Endothelial cell of umbilical vein (primary cell): ENCODE data around the gene ITIH6. TPM values are rescaled to one million over a fixed set of nuclear protein-coding genes. Genes with fewer than 3 reads are reported as not detected.

Experiments
- BruUV-seq: library from RNA; stranded (reverse); fragments of 400-500 nt; replicated peaks from 2 replicates; lab custom pipeline; 2021; lab: Mats Ljungman, UMichigan
- CTCF ChIA-PET: fragments of 300-600, 350-600 bp; sonication (Branson Sonifier 250); formaldehyde crosslinking; loops from one replicate; lab custom pipeline; 2021; ENCODE audit warnings: antibody characterized with exemption, inconsistent platforms; lab: Charles Lee
- POLR2A ChIA-PET: fragments of 300-600, 350-600 bp; sonication (Branson Sonifier 250); formaldehyde crosslinking; loops from one replicate; lab custom pipeline; 2021; ENCODE audit warnings: antibody characterized with exemption, inconsistent platforms; lab: Charles Lee
- DNase-seq: peaks from one replicate; pipeline ENCODE4 v3.0.0-alpha.2; 2011; ENCODE audit warnings: low read depth, low spot score
- FAIRE-seq: peaks from 2 replicates; lab custom pipeline; 2011; peaks lifted over from hg19 to GRCh38; lab: Jason Lieb, UNC
- H2AFZ ChIP-seq: 2 replicates; pipeline ENCODE4 v1.6.0; 2012; ENCODE audit warnings: low read depth, low read length, control low read depth, inconsistent platforms
- H3K27ac ChIP-seq: 2 replicates; pipeline ENCODE4 v1.5.1; 2011; ENCODE audit warnings: low read depth, mild to moderate bottlenecking, control low read depth, low read length, moderate library complexity; ENCODE audit not compliant: insufficient read depth
- H3K27me3 ChIP-seq, 2 experiments: 2 replicates each; pipeline versions ENCODE4 v1.6.0 to v1.6.1; 2011; ENCODE audit warnings: low read length in 2 of 2, mixed read lengths in 1 of 2; ENCODE audit not compliant: control insufficient read depth in 2 of 2, insufficient read depth in 2 of 2
- H3K36me3 ChIP-seq, 2 experiments: 2 replicates in 1 of 2; 3 replicates in 1 of 2; pipeline ENCODE4 v1.5.1; 2011; ENCODE audit warnings: low read length in 2 of 2, mild to moderate bottlenecking in 1 of 2, moderate library complexity in 1 of 2; ENCODE audit not compliant: control insufficient read depth in 2 of 2, insufficient read depth in 2 of 2; ENCODE audit errors: extremely low read depth in 1 of 2
- H3K4me1 ChIP-seq: 3 replicates; pipeline ENCODE4 v1.5.1; 2011; ENCODE audit warnings: mild to moderate bottlenecking, low read length; ENCODE audit not compliant: control insufficient read depth, insufficient read depth; ENCODE audit errors: extremely low read depth
- H3K4me2 ChIP-seq: 2 replicates; pipeline ENCODE4 v1.6.1; 2011; ENCODE audit warnings: low read length, control low read depth, mixed read lengths; ENCODE audit not compliant: insufficient read depth
- H3K4me3 ChIP-seq, 3 experiments: fragments of 200-600 bp in 1 of 3; sonication (generic), shearing (Covaris generic) in 1 of 3; replicated peaks in 1 of 3; 2 replicates each; pipeline ENCODE4 v1.5.1; 2011 to 2016; ENCODE audit warnings: control low read depth in 3 of 3, low read length in 3 of 3, mild to moderate bottlenecking in 2 of 3, inconsistent platforms in 1 of 3, low read depth in 1 of 3, moderate library complexity in 1 of 3; ENCODE audit not compliant: insufficient read depth in 1 of 3
- H3K79me2 ChIP-seq: 2 replicates; pipeline ENCODE4 v1.6.0; 2012; ENCODE audit warnings: low read length, inconsistent platforms; ENCODE audit not compliant: control insufficient read depth, insufficient read depth
- H3K9ac ChIP-seq: replicated peaks from 2 replicates; pipeline ENCODE3; 2011; ENCODE audit warnings: low read length, control low read depth; ENCODE audit not compliant: insufficient read depth; ENCODE audit errors: extremely low read depth
- H3K9me1 ChIP-seq: replicated peaks from 3 replicates; pipeline ENCODE4 v1.6.0; 2011; ENCODE audit warnings: mild to moderate bottlenecking, low read length; ENCODE audit not compliant: control insufficient read depth, insufficient read depth; ENCODE audit errors: extremely low read depth
- H3K9me3 ChIP-seq: replicated peaks from 2 replicates; pipeline ENCODE4 v1.5.1; 2012; ENCODE audit warnings: low read length, inconsistent platforms; ENCODE audit not compliant: control insufficient read depth, insufficient read depth
- H4K20me1 ChIP-seq: replicated peaks from 2 replicates; pipeline ENCODE3; 2011; ENCODE audit warnings: mild to moderate bottlenecking, low read length; ENCODE audit not compliant: control insufficient read depth, insufficient read depth; ENCODE audit errors: extremely low read depth
- EZH2 ChIP-seq: IDR thresholded peaks from 2 replicates; pipeline ENCODE4 v1.6.1; 2012; ENCODE audit warnings: borderline replicate concordance, low read depth, mild to moderate bottlenecking, moderate library complexity, low read length, inconsistent platforms; ENCODE audit not compliant: severe bottlenecking
- FOS ChIP-seq: IDR thresholded peaks from 2 replicates; pipeline ENCODE4 v1.6.1; 2011; ENCODE audit warnings: mild to moderate bottlenecking, low read length, moderate library complexity, borderline replicate concordance; ENCODE audit not compliant: insufficient read depth
- GATA2 ChIP-seq: IDR thresholded peaks from 2 replicates; pipeline ENCODE4 v1.7.0; 2011; ENCODE audit warnings: low read depth, mild to moderate bottlenecking, moderate library complexity, mixed read lengths, low read length; ENCODE audit not compliant: insufficient read length, insufficient read depth
- JUN ChIP-seq: IDR thresholded peaks from 2 replicates; pipeline ENCODE4 v1.6.1; 2011; ENCODE audit warnings: borderline replicate concordance, low read depth; ENCODE audit not compliant: insufficient read length, insufficient read depth
- MYC ChIP-seq: IDR thresholded peaks from one replicate; pipeline ENCODE4 v1.6.1; 2011; ENCODE audit warnings: mild to moderate bottlenecking, low read depth, low read length
- POLR2A ChIP-seq: IDR thresholded peaks from 2 replicates; pipeline ENCODE4 v1.6.1; 2012; ENCODE audit warnings: low read depth, mild to moderate bottlenecking, control low read depth, low read length
- POLR2AphosphoS5 ChIP-seq: IDR thresholded peaks from 2 replicates; pipeline ENCODE4 v1.6.1; 2012; ENCODE audit warnings: low read depth, mild to moderate bottlenecking, control low read depth, low read length, moderate library complexity; ENCODE audit not compliant: insufficient read depth
- dilution Hi-C: fragments of 300-500 bp; cut with MboI; formaldehyde crosslinking; loops from one replicate; pipeline ENCODE4 v1.15.0; 2019; ENCODE audit warnings: low sequenced_read_pairs; ENCODE audit not compliant: extremely low pct_ligation_motif_present
- intact Hi-C: fragments of 100-400 bp; cut with micrococcal nuclease; formaldehyde crosslinking; loops from one replicate; pipeline ENCODE4 v1.10.0; 2022
- polyA plus RNA-seq, 4 experiments: library from polyadenylated mRNA; depleted of rRNA in 3 of 4; stranded (reverse) in 3 of 4; unstranded in 1 of 4; fragments of >200 nt; gene quantifications; 2 replicates each; pipeline versions ENCODE4 v1.2.1 to v1.2.3, GENCODE V29; 2011 to 2012; ENCODE audit warnings: missing spikeins in 1 of 4
- total RNA-seq: library from RNA; stranded (reverse); gene quantifications from 2 replicates; pipeline ENCODE4 v1.2.3, GENCODE V29; 2021
- TF ChIP-seq, protein P1 (sequence below): IDR thresholded peaks from 2 replicates; pipeline ENCODE4 v1.6.1; 2011; ENCODE audit not compliant: insufficient read depth, insufficient read length
- TF ChIP-seq, protein P2 (sequence below), 2 donors: IDR thresholded peaks; 1 replicate in 1 of 2; 2 replicates in 1 of 2; pipeline ENCODE4 v1.5.1; 2011; ENCODE audit warnings: low read length in 2 of 2, mild to moderate bottlenecking in 2 of 2, moderate library complexity in 2 of 2, control low read depth in 1 of 2, inconsistent platforms in 1 of 2, low read depth in 1 of 2; ENCODE audit not compliant: insufficient read depth in 1 of 2; ENCODE audit errors: extremely low read depth in 1 of 2

Gene ITIH6
- total and polyA plus RNA-seq, 2 donors (not counting 3 experiments of a cell fraction or from before 2014, with no cell fraction given) = not detected

- H4K20me1 ChIP-seq = no peaks in the 10 kb centered on the region
- TF ChIP-seq FOS (no peak), MYC (no peak)
- TF ChIP-seq, protein P1, sequence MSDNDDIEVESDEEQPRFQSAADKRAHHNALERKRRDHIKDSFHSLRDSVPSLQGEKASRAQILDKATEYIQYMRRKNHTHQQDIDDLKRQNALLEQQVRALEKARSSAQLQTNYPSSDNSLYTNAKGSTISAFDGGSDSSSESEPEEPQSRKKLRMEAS = no peak
- H2AFZ ChIP-seq = no peak overlapping the region
- no peak overlapping the region for H3K9ac ChIP-seq
- no peak for FAIRE-seq
- H3K27me3 ChIP-seq = no peaks in the 10 kb centered on the region
- H3K4me2 ChIP-seq = no peak overlapping the region
- H3K4me1 ChIP-seq = no peaks in the 10 kb centered on the region
- dilution Hi-C loops (no loop called here), intact Hi-C loops (no loop called here)
- H3K9me1 ChIP-seq = no peaks in the 10 kb centered on the region
- H3K79me2 ChIP-seq = no peaks in the 10 kb centered on the region
- ChIA-PET POLR2A (no interaction called here), CTCF (no interaction called here)
- BruUV-seq = no TSS peak
- no peak overlapping the region for H3K4me3 ChIP-seq
- no peak for DNase-seq
- H3K36me3 ChIP-seq = no peaks in the 10 kb centered on the region
- H3K27ac ChIP-seq = no peak overlapping the region
- H3K9me3 ChIP-seq = no peaks in the 10 kb centered on the region
Measured at GRCh38 chrX:54754854-54755253, 43.2 kb downstream of the ITIH6 start.

GRCh38 chrX:54748626-54749025, 49.4 kb downstream of the ITIH6 start:
- Histone ChIP-seq H3K36me3 (no peaks in the 10 kb centered on the region), H2AFZ (no peak overlapping the region), H3K79me2 (no peaks in the 10 kb centered on the region), H3K9me3 (no peaks in the 10 kb centered on the region), H3K9me1 (no peaks in the 10 kb centered on the region), H3K27me3 (no peaks in the 10 kb centered on the region), H3K4me2 (no peak overlapping the region), H3K4me1 (no peaks in the 10 kb centered on the region), H4K20me1 (no peaks in the 10 kb centered on the region), H3K4me3 (no peak overlapping the region), H3K9ac (no peak overlapping the region), H3K27ac (no peak overlapping the region)
- POLR2A ChIA-PET = no interaction called here
- dilution Hi-C loops = no loop called here
- CTCF ChIA-PET = no interaction called here
- intact Hi-C loops = no loop called here
- no peak for DNase-seq
- TF ChIP-seq, protein P2, sequence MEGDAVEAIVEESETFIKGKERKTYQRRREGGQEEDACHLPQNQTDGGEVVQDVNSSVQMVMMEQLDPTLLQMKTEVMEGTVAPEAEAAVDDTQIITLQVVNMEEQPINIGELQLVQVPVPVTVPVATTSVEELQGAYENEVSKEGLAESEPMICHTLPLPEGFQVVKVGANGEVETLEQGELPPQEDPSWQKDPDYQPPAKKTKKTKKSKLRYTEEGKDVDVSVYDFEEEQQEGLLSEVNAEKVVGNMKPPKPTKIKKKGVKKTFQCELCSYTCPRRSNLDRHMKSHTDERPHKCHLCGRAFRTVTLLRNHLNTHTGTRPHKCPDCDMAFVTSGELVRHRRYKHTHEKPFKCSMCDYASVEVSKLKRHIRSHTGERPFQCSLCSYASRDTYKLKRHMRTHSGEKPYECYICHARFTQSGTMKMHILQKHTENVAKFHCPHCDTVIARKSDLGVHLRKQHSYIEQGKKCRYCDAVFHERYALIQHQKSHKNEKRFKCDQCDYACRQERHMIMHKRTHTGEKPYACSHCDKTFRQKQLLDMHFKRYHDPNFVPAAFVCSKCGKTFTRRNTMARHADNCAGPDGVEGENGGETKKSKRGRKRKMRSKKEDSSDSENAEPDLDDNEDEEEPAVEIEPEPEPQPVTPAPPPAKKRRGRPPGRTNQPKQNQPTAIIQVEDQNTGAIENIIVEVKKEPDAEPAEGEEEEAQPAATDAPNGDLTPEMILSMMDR (IDR thresholded peaks at IDR 0.05; ENCODE audit: extremely low read depth in 1 of 2, insufficient read depth in 1 of 2, low read depth in 1 of 2, low read length in 2 of 2) = no peak
- no peak for TF ChIP-seq JUN
- TF ChIP-seq GATA2 = no peak
- TF ChIP-seq MYC = no peak
- TF ChIP-seq, protein P1 = no peak
- no peak for TF ChIP-seq POLR2A
- no peak for TF ChIP-seq POLR2AphosphoS5
- no peak for TF ChIP-seq EZH2
- TF ChIP-seq FOS = no peak
- no peak for FAIRE-seq
- BruUV-seq = no TSS peak
